DND-41 (cell line): ENCODE results near the gene DNAH3.

Experiments used
- EZH2 ChIP-seq: IDR thresholded peaks from 3 replicates; pipeline ENCODE4 v1.6.1; 2012; ENCODE audit warnings: borderline replicate concordance, low read depth, mild to moderate bottlenecking, moderate library complexity, low read length, inconsistent platforms; ENCODE audit not compliant: severe bottlenecking
- TF ChIP-seq, protein P1 (sequence below): IDR thresholded peaks from 2 replicates; pipeline ENCODE4 v1.5.1; 2012; ENCODE audit warnings: borderline replicate concordance, low read length, moderate library complexity, mild to moderate bottlenecking; ENCODE audit not compliant: poor library complexity, severe bottlenecking; ENCODE audit errors: extremely low read depth

DNA sequence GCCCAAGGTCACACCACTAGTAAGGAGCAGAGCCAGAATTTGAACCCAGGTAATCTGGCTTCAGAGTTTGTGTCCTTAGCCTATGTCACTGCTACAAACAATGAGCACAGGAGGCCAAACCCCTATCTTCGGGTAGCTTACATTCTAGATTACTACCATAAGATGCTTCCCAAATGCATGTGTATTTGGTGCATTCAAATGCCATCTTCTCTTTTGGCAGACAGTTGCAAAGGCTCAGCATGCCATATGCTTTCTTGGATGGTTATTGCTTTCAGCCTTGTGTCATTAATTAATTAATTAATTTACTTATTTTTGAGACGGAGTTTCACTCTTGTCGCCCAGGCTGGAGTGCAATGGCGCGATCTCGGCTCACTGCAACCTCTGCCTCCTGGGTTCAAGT lies 80.7 kb downstream of the DNAH3 start:
- TF ChIP-seq, protein P1, sequence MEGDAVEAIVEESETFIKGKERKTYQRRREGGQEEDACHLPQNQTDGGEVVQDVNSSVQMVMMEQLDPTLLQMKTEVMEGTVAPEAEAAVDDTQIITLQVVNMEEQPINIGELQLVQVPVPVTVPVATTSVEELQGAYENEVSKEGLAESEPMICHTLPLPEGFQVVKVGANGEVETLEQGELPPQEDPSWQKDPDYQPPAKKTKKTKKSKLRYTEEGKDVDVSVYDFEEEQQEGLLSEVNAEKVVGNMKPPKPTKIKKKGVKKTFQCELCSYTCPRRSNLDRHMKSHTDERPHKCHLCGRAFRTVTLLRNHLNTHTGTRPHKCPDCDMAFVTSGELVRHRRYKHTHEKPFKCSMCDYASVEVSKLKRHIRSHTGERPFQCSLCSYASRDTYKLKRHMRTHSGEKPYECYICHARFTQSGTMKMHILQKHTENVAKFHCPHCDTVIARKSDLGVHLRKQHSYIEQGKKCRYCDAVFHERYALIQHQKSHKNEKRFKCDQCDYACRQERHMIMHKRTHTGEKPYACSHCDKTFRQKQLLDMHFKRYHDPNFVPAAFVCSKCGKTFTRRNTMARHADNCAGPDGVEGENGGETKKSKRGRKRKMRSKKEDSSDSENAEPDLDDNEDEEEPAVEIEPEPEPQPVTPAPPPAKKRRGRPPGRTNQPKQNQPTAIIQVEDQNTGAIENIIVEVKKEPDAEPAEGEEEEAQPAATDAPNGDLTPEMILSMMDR = no peak
- no peak for TF ChIP-seq EZH2
